Measurements from ENCODE around the gene WDSUB1.
A peak's percentile ranks its signal among the peaks of the same experiment; 100 is the strongest.

The WDSUB1 gene

DNA sequence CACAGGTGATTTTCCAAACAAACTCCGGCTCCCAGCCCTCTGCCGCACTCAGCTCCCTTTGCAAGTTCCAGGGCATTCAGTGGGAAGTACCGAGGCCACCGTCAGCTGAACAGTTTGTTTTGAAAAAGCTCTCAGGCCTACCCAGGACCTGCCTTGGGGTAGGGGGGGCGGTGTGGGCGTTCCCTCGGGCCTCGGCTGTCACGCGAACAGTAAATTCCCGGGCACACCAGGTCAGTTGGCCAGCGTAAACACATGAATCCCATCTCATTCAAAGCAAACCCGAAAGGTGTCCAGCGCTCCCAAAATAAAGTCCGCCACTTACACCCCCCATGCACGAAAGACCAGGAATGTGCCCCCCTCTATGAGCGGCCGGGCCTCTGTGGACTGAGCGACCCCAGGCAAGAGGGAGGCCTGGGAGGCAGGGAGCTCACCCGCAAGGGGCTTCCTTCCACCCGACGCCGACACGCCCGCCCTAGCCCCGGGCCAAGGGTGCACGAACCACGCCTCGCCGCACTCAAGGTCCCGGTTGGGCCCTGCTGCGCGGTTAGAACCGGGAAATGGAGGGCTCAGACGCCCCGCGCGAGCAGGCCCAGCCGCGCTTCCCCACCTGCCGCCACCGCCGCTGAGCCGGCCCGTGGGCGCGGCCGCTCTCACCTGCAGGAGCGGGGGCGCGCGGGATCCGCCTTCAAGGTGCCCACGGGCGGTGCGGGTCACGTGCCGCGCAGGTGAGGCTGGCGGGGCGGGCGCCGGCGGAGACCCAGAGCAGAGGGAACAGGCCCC, at the start of gene WDSUB1:
Gene WDSUB1, minus strand, starts transcription at position 775 of the 780 bp plus-strand sequence. CDS start 3,634 bp downstream, outside the sequence.
- TF ChIP-seq CTCF (IDR thresholded peaks at IDR 0.05; ENCODE audit: low read length, missing control alignments): no peak
- DNase-seq (ENCODE audit: low read depth): peak; percentile 51
- H3K4me3 ChIP-seq (replicated peaks; ENCODE audit: low read depth, low read length): peak within 1 kb of the TSS; percentile 81

- peak; percentile 71 for DNase-seq (ENCODE audit: low read depth)
- no peak for TF ChIP-seq CTCF (IDR thresholded peaks at IDR 0.05; ENCODE audit: low read length, missing control alignments)
Observed at GRCh38 chr2:159326569-159327255, 40.2 kb upstream of the WDSUB1 start.

GRCh38 chr2:159322419-159322818, 35.9 kb upstream of the WDSUB1 start:
- no peak overlapping the region for H3K4me3 ChIP-seq (replicated peaks; ENCODE audit: low read depth, low read length)
- DNase-seq (ENCODE audit: low read depth): no peak
- no peak for TF ChIP-seq CTCF (IDR thresholded peaks at IDR 0.05; ENCODE audit: low read length, missing control alignments)

More at GRCh38 chr2:159326569-159327255, 40.2 kb upstream of the WDSUB1 start:
- no peak overlapping the region for H3K4me3 ChIP-seq (replicated peaks; ENCODE audit: low read depth, low read length)

DNA sequence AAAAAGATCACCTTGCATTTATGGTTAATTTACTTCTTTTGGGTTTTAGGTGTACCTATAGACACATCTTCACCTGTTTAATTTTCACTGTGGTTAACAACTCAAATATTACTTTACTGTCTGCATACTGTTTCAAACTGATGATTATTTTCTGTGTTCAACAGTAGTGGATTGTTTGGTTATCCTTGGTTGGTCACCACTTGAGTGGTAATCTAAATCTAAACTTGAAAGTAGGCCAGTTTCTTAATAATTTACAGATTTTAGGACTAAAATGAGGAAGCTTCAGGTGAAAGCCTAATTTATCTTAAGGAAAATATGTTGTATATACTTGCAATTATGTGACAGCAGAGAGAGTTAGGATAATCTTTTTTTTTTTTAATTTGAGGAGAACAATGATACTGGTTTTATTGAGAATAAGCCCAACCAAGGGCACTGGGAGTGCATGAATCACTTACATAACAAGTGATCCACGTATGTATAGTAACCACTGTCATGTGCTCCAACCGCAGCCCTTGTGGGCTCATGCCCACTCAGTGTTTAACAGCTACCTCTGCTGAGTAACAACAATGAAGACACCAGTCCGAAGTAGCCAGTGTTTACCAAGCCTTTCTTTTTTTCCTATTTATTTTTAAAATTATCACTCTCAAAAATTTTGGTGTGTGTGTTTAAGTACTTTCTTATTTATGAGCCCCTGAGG, 31.0 kb upstream of the WDSUB1 start:
- DNase-seq (ENCODE audit: low read depth): no peak
- no peak for TF ChIP-seq CTCF (IDR thresholded peaks at IDR 0.05; ENCODE audit: low read length, missing control alignments)
- no peak overlapping the region for H3K4me3 ChIP-seq (replicated peaks; ENCODE audit: low read depth, low read length)

- no peak for TF ChIP-seq CTCF (IDR thresholded peaks at IDR 0.05; ENCODE audit: low read length, missing control alignments)
- DNase-seq (ENCODE audit: low read depth): no peak
- no peak overlapping the region for H3K4me3 ChIP-seq (replicated peaks; ENCODE audit: low read depth, low read length)
Observed at GRCh38 chr2:159307942-159308341, 21.4 kb upstream of the WDSUB1 start.

GRCh38 chr2:159300586-159300985, 14.1 kb upstream of the WDSUB1 start:
- no peak overlapping the region for H3K4me3 ChIP-seq (replicated peaks; ENCODE audit: low read depth, low read length)
- DNase-seq (ENCODE audit: low read depth): no peak
- TF ChIP-seq CTCF (IDR thresholded peaks at IDR 0.05; ENCODE audit: low read length, missing control alignments): no peak

Data from fibroblast of pulmonary artery (primary cell).